ENCODE results near the gene GALNT6. TPM values are rescaled to one million over a fixed set of nuclear protein-coding genes. Genes with fewer than 3 reads are reported as not detected.

GALNT6 gene
- total and polyA plus RNA-seq, 9 of the 15 experiments (the other 6 are each of a cell fraction or from before 2014, with no cell fraction given) = 1.5 to 8.6 (median 5.1) TPM

DNA sequence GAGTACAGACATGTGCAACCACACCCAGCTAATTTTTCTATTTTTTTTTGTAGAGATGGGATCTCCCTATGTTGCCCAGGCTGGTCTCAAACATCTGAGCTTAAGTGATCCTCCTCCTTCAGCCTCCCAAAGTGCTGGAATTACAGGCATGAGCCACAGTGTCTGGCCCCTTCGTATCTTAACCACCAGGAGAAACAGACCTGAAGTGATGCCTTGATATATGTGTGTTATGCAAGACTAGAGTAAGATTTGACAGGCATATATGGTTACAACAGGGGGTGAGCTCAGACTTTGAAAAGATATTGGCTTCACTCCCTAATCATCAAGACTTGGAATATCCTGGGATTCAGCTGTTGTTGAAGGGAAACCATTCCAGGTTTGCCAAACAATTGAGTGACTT lies 10.7 kb upstream of the GALNT6 start:
- Histone ChIP-seq H3K36me3 (ENCODE audit: control insufficient read depth, insufficient read depth, low read length) (no peaks in the 10 kb centered on the region), H3K4me2 (ENCODE audit: insufficient read depth, low read length) (no peak overlapping the region), H4K20me1 (replicated peaks; ENCODE audit: control insufficient read depth, insufficient read depth, low read length) (no peaks in the 10 kb centered on the region), H3K4me1 (replicated peaks in 1 of 2; ENCODE audit: control insufficient read depth in 2 of 2, insufficient read depth in 2 of 2, low read length in 2 of 2) (peaks cover 2 to 5% of the 10 kb centered on the region in 2 experiments; a peak in 2 of 5 replicates), H3K9me3 (replicated peaks; ENCODE audit: control insufficient read depth, insufficient read depth, low read depth, low read length) (no peaks in the 10 kb centered on the region), H2AFZ (ENCODE audit: low read depth, low read length) (no peak overlapping the region), H3K9me1 (ENCODE audit: control insufficient read depth, insufficient read depth, low read length) (no peaks in the 10 kb centered on the region), H3K27me3 (ENCODE audit: control insufficient read depth in 2 of 2, insufficient read depth in 2 of 2, low read length in 2 of 2) (peaks cover 0 to 7% of the 10 kb centered on the region in 2 experiments; a peak in 1 of 5 replicates), H3K4me3 (no peak overlapping the region), H3K9ac (ENCODE audit: insufficient read depth in 1 of 2, low read depth in 2 of 2, low read length in 2 of 2) (no peak overlapping the region), H3K79me2 (ENCODE audit: control insufficient read depth, insufficient read depth, low read length) (no peaks in the 10 kb centered on the region), H3K27ac (ENCODE audit: extremely low read depth, low read depth, low read length) (no peak overlapping the region)
- CTCF ChIA-PET (ENCODE audit: low intra/inter-chr PET ratio) = no interaction called here
- POLR2A ChIA-PET = interaction anchor here (1.3 kb wide), 1 partner anchor 15 kb away, joined by 4 read pairs; no protein-coding TSS in a partner anchor
- FAIRE-seq (no peak), DNase-seq (ENCODE audit: extremely low read depth in 1 of 4, low spot score in 3 of 4) (no peak), ATAC-seq (peak; percentile 48; the same call in 1 of the 3 replicates)
- no TSS peak for BruUV-seq (replicated peaks)
- 8% methylated on average over 1 of the region's 1 CpG for WGBS (ENCODE audit: insufficient coverage, low coverage, missing lambda C conversion rate)
- intact Hi-C loops (cut with micrococcal nuclease) = no loop called here
- in situ Hi-C loops (cut with MboI) = loop anchor here (25.0 kb wide), 1 partner anchor 610 kb away; the partner anchor contains the start of gene TAMALIN
- TF ChIP-seq CEBPG (CRISPR knock-in tag; IDR thresholded peaks at IDR 0.05) (peak; percentile 29; the same call in 1 of the 2 replicates), CEBPG (tag; conservative IDR thresholded peaks at IDR 0.05 in 1 of 2, IDR thresholded peaks at IDR 0.05 in 1 of 2) (no peak), FOXJ2 (tag; IDR thresholded peaks at IDR 0.05) (no peak), ATF7 (IDR thresholded peaks at IDR 0.05) (no peak), CEBPB (tag; IDR thresholded peaks at IDR 0.05) (peak; percentile 71), NFRKB (IDR thresholded peaks at IDR 0.05; ENCODE audit: low read depth) (no peak), ZBTB1 (CRISPR knock-in tag; IDR thresholded peaks at IDR 0.05; ENCODE audit: borderline replicate concordance, low read depth) (no peak), MEIS2 (IDR thresholded peaks at IDR 0.05; ENCODE audit: partially characterized antibody) (peak; percentile 35), ZNF3 (CRISPR knock-in tag; IDR thresholded peaks at IDR 0.05) (no peak), RHOXF2B (CRISPR knock-in tag; conservative IDR thresholded peaks at IDR 0.05) (no peak)
- TF ChIP-seq, protein P1, sequence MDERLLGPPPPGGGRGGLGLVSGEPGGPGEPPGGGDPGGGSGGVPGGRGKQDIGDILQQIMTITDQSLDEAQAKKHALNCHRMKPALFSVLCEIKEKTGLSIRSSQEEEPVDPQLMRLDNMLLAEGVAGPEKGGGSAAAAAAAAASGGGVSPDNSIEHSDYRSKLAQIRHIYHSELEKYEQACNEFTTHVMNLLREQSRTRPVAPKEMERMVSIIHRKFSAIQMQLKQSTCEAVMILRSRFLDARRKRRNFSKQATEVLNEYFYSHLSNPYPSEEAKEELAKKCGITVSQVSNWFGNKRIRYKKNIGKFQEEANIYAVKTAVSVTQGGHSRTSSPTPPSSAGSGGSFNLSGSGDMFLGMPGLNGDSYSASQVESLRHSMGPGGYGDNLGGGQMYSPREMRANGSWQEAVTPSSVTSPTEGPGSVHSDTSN (CRISPR knock-in tag; IDR thresholded peaks at IDR 0.05; ENCODE audit: low read depth) = no peak
- TF ChIP-seq, protein P1 (tag; conservative IDR thresholded peaks at IDR 0.05; ENCODE audit: low read depth) = 0 out of 2 replicates have a peak, but pooled peaks have one; percentile 12
- TF ChIP-seq, protein P2, sequence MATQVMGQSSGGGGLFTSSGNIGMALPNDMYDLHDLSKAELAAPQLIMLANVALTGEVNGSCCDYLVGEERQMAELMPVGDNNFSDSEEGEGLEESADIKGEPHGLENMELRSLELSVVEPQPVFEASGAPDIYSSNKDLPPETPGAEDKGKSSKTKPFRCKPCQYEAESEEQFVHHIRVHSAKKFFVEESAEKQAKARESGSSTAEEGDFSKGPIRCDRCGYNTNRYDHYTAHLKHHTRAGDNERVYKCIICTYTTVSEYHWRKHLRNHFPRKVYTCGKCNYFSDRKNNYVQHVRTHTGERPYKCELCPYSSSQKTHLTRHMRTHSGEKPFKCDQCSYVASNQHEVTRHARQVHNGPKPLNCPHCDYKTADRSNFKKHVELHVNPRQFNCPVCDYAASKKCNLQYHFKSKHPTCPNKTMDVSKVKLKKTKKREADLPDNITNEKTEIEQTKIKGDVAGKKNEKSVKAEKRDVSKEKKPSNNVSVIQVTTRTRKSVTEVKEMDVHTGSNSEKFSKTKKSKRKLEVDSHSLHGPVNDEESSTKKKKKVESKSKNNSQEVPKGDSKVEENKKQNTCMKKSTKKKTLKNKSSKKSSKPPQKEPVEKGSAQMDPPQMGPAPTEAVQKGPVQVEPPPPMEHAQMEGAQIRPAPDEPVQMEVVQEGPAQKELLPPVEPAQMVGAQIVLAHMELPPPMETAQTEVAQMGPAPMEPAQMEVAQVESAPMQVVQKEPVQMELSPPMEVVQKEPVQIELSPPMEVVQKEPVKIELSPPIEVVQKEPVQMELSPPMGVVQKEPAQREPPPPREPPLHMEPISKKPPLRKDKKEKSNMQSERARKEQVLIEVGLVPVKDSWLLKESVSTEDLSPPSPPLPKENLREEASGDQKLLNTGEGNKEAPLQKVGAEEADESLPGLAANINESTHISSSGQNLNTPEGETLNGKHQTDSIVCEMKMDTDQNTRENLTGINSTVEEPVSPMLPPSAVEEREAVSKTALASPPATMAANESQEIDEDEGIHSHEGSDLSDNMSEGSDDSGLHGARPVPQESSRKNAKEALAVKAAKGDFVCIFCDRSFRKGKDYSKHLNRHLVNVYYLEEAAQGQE (IDR thresholded peaks at IDR 0.05; ENCODE audit: borderline replicate concordance) = no peak
- TF ChIP-seq, protein P2 (CRISPR knock-in tag; IDR thresholded peaks at IDR 0.05; ENCODE audit: low read depth) = no peak
